HG02763 (cell line): ENCODE data around the gene ZNF385A.
"Not testable (repeated sequence)": the region's sequence is repeated elsewhere in the genome, so short reads cannot be mapped to it uniquely, and the experiment has no call there.

Experiments used
- ATAC-seq: cut with Tn5 transposase; IDR thresholded peaks from one replicate; pipeline ENCODE4 v1.9.1; 2021; ENCODE audit warnings: mild to moderate bottlenecking, moderate library complexity; ENCODE audit not compliant: unreplicated experiment

Gene ZNF385A

DNA sequence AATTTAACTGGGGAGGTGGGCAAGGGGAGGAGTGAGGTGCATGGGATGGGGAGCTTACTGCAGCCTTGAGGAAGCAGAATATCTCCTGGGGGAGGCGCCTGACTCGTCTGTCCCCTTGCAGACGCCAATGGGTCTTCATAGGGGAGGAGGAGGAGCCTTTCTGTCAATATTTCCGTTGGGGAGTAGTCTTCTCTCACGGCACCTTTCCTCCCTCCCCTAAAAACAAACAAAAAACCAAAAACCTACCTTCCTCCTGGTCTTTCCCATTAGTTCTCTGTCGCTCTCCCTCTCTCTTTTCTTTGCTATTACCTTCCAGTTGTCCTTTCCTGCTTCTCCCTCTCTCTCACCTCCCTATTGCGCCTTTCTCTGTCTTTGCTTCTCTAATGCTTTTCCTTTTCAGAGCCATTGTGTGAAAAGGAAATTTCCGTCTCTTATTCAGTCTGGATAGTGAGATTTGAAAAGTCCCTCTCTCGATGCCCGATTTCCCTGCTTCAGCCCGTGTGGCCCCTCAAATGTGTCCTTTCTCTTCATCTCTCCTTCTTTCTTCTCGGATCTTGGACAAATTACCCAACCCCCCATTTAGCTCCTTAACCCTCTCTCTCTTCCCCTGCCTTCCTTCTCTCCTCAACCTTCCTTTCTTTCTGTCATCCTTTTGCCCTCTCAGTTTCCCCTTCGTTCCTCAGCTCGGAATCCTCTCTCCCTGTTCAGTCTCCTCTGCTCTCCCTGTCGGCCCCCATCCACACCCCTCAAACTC lies 26.2 kb downstream of the ZNF385A start:
- ATAC-seq = no peak

DNA sequence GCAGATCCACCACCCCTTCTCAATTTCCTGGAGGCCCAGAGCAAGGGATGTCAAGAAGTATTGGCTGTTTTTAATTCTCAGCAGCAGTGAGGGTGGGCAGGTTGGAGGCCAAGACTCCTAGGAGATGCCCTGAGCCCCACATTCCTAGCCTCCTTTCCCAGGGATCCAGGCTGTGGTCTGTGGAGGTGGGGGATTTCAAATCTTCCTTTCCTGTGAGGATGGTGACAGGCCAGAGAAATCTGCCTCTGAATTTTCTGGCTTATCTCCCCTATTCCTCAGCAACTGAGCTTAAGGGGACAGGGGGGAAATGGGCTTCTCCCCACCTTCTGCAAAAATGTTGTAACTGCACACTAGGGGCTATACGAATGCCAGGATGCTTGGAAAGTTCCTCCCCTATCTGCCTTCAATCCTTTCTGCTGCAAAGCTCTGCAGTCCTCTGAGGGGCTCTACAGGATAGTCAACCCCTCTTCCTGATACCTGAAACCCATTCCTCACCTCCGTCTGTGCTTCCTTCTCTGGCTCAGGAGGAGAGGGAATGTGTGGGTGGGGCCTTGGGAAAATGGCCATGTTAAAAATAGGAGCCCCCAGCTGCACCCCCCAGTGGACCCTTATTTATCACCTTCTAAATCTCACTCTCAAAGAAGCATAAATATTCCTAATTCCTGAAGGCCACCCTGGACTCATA lies 26.9 kb downstream of the ZNF385A start:
- ATAC-seq = no peak

DNA sequence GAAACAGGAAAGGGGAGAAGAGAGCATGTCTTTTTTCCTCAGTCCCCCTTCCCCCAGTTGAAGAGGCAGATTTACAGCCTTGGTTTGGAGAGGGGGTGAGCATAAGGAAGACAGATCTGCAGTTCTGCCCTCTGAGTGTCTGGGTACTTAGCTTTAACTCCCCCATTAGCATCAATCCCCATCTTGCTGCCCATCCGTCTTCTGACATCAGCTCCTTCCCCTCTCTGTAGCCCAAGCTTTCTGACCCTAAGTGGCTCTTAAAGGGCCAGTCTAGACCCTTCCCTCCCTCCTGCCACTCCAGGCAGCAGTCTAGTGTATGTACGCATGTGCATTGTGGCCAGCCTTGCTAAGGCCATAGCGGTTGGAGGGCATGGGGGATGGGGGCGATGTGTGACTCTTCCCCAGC lies 27.6 kb downstream of the ZNF385A start:
- no peak for ATAC-seq

DNA sequence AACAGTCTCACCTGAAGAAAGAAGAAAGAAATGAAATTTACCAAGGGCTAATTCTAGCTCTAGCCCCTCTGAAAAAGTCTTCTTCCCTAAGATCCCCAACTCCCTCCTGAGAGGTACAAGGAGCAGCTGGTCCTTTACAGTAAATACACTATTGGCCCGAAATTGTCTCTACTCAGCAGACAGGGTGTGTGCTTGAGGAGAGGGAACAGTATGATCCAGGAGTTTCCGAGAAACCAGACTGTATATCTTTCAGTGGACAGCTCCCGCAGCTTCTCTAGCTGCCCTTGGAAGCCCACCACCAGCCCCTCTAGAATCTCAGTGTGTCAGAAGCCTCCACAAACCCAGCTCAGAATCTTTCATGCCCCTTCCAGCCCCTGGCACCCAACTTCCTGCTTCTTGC lies 28.3 kb downstream of the ZNF385A start:
- ATAC-seq = no peak

DNA sequence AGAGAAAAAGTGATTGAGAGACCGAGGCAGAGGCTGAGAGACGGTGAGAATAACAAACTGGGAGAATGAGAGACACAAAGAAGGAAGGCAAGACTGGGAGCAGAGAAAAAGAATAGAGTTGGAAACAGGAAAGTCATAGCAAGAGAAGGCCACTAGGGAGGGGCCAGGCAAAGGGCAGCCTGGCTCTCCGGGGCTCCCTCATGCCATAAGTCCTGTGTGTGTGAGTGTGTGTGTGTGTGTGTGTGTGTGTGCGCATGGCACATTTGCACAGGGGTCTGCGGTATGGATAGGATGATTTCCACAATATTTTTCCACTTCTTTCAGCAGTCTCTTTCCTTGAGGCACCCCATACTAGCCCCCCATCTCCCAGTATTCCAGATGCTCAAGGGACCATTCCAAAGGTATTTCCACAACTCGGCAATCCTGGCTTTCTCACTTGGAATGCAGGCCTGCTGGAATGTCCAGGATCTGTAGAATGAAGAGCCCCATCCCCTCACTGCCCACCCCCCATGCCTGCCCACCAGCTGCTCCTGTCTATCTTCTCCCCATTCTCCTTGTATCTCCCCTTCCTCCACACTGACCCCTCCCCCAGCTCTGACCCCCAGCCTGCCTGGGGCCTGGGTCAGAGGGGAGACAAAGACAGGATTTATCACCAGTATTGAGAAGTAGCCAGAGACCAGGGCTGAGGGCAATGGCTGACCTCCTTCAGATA lies 29.3 kb downstream of the ZNF385A start:
- ATAC-seq = no peak

DNA sequence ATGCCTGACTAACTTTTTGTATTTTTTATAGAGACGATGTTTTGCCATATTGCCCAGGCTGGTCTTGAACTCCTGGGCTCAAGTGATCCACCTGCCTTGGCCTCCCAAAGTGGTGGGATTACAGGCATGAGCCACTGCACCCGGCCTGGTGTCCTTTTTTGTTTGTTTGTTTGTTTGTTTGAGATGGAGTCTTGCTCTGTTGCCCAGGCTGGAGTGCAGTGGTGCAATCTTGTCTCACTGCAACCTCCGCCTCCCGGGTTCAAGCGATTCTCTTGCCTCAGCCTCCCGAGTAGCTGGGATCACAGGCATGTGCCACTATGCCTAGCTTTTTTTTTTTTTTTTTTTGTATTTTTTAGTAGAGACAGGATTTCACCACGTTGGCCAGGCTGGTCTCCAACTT lies 30.3 kb downstream of the ZNF385A start:
- ATAC-seq = not testable (repeated sequence)

DNA sequence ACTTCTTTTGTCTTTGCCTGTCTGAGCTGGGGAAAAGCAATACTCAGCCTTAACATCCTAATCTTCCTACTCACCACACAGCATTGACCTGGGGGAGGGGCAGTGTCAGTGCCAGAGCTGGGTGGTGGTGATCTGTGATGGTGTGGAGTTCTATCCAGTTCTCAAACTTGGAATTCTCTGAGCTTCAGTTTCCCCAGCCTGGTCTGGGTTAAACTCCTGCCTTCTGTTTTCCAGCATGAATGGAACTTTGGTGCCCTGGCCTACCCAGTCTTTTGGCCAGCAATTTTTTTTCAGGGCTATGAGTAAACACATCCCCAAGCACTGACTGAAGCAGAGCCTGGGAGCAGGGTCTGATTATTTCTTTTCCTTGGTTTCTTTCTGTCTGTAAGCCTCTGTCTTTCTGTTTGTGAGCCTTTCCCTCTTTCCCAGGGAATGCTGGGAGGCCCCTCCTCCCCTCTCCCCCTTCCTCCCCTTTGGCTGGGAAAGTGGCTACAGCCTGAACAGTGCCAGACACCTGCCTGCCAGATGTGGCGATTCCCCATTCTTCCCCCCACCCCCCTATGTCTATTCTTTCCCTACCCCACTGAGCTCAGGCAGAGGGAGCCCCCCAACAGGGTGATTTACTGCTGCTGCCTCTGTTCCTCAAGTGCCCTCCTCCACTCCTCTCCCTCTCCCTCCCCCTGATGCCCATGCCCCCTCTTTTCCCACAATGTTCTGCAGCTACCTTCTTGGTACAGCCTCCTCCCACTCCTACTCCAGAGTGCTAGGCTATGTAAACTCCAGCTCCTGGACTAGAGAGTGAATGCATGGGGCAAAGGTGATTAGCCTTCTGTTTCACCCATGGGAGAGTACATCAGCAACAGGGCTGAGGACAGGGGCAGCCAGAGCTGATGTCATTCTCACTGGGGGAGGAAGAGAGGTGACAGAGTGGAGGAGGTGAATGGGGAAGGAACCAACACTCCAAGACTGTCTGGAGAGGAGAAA lies 31.4 kb downstream of the ZNF385A start:
- no peak for ATAC-seq

DNA sequence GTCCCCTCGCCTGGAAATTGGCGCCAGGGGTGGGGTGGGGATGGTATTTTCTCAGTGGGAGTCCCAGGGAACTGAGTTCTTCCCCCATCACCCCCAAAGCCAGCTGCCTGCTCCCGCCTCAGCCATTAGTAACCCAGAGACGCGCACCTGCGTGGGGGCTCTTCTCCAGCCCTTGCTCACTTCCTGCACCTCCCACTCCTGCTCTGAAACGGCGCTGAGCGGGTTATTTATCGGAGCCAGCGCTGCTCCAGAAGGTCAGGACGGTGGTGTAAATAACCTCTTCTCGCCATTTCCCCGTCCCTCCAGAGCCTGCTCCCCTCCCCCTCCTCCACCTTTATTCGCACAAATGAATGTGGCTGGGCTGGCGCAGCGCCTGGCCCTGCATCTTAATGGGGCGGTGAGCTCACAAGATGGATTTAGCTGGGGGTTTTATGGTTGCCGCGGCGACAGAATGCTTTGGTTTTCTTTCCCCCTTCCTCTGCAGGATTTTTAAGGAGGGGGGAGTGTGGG lies 32.5 kb downstream of the ZNF385A start:
- no peak for ATAC-seq

DNA sequence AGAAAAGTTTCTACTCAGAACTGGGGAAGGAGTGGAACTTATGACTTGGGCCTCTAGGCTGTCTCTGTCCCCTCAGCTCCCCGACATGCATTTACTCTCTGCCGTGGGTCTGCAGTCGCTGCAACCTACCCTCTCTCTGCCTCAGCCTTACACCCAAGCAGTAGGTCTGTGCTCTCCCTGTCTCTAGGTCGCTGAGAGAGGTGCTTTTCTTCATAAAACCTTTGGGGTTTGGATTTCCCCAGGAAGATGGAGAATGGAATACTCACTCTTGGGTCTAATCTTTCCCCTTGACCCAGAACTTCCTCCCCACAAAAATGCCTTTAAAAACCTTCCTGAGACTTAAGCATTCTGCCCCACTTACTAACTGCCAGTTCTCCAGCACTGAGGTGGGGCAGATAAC lies 33.2 kb downstream of the ZNF385A start:
- ATAC-seq = no peak

DNA sequence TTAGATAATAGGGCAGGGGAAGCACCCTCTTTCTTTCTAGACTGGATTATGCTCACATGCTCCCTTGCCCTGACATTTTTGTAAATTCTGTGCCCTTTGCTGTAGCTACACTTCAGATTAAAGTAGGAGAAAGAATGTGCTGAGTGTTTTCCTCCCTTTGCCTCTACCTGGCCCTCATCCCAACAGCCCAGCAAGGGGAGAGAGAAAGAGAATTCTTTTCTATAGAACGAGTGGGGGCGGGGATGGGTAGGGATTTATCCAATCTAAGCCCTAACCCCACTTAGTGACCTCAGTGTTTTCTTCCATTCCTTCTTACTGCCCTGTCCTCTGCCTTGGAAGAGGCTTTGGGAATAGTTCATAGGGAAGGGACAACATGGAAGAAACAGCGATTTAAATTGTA lies 33.8 kb downstream of the ZNF385A start:
- ATAC-seq = no peak

DNA sequence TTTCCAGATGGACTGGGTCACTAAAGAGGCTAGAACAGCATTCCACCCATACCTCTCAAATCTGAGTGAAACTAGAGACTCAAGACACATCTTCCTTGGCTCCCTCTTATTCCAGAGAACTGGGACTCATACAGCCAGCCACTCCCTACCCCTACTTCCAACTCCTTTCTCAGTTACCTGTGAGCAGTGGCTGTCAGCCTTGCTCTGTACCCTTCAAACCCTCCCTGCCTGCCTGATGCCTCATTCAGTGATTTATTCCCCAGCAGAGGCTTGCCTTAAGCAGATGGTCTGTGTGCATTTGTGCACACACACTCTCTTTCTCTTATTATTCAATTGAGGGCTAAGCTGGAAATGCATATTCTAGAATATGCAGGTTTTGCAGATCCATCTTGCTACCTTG lies 34.9 kb downstream of the ZNF385A start:
- no peak for ATAC-seq

DNA sequence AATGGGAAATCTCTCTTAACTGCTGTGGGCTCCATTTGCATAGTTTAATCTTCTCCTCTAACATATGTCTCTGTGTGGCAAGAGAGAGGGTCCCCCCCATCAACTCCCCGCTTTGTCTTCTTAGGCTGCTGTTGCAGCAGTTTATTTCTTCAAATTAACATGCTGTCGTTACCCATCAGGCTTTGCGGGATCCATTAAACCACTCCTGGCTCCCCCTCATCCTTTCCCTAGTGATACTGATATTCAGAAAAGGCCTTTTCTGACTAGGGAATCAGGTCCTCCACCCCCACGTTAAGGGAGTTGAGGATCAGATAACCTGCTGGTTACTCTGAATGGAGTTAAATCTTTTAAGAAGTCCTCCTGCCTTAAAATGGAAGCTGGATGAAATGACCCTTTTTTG lies 35.5 kb downstream of the ZNF385A start:
- ATAC-seq = no peak

DNA sequence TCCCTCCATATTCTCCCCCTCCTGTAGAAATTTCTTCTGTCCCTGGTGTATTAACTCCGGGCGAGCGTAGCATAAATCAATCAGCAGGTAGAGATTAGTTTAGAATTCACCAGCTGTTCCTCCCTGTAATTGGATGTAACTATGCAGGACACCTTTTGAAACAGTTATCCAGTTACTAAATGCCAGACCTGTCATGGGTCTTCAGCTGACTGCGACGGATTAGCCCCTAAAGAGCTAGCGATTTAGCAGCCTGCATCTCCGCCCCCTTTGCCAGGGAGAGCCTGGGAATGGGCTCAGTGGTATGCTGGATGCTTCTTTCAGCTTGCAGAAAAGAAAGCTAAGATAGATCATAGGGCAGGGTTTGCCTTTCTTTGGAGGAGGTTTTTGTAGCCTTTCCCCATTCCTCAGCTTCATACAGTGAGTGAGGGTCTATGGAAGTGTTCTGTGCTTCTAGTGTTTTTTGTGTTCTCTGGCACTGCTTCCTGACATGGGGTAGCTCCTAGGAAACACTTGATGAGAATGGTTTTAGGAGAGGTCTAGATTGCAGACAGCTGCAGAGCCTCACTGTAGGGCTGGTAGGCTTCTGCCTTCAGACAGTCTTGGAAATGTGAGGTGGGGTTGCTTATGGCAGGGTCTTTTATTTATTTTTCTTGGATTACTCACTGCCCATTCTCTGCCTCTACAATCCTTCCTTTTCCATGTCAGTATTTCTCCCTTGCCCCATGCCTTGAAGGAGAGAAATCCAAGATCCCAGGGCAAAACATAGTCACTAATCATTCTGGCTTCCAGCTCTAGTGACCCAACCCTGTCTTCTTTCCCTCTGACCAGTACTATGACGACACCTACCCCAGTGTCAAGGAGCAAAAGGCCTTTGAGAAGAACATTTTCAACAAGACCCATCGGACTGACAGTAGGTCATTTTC lies 42.9 kb downstream of the ZNF385A start:
- ATAC-seq = no peak

DNA sequence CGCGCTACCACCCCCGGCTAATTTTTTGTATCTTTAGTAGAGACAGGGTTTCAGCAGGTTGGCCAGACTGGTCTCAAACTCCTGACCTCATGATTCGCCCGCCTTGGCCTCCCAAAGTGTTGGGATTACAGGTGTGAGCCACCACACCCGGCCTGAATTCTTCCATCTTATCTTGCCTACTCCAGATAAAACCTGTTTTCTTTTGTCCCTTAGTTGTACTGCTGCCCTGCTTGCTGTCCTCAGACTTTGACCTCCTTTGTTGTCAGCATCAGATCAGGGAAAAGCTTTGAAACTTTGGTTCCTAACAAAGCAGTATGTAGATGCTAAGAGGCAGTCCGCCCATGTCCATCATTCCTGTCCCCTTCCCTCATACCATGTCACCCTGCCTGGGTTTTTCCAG lies 43.7 kb downstream of the ZNF385A start:
- no peak for ATAC-seq

DNA sequence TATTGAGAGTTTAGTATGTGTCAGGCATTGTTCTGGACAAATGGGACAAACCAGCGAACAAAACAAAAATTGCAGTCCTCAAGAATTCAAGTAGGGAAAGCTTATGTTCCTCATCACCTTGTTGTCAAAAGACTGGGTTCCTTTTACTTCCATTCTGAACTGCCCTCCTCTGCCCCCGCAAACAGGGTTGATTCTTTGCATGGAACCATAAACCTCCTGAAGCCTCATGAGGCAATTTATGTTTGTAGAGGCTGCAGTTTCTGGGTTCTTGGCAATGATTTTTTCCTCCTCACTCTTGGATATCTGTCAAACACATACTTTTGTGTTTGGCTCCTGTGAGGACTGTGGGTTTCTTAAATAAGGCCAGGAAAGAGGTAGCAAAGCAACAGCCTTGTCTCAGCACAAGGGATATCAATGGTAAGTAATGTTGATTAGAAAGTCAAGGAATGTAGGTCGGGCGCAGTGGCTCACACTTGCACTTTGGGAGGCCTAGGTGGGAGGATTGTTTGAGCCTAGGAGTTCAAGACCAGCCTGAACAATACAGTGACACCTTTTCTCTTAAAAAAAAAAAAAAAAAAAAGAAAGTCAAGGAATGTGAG lies 45.7 kb downstream of the ZNF385A start:
- no peak for ATAC-seq

DNA sequence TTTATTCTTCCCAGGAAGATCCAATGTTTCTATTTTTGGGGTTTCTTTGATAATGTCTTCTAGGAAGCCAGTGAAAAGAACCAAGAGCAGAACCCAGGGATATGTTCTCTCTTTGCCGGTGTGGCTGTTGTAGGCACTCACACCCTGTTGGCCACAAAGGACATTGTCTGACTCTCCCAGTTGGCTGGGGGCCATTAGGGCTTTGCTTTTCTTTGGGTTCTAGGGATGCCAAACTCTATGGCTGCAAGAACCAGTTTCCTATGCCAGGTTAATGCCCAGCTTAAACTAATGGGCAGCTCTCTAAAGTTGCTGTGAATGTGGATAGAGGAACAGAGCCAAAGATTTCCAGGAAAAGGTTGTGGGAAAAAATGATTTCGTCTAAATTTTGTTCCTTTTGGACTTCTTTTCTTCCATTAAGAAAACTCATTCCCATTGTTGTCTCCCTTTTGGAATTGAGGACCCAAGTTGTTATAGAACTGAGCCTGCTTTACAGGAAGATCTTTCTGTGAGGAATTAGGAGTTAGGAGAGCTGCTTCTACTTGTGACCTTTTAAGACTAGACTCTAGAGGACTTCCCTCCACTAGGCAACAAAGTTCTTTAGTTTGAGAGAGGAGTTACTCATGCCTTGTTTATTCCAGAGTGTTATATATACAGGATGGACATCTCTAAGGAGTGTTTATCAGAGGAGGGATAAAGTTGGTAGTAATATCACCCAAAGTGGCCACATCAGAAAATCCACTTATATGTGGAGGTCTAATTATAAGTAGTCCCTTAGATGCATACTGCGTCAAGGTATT lies 46.5 kb downstream of the ZNF385A start:
- no peak for ATAC-seq

DNA sequence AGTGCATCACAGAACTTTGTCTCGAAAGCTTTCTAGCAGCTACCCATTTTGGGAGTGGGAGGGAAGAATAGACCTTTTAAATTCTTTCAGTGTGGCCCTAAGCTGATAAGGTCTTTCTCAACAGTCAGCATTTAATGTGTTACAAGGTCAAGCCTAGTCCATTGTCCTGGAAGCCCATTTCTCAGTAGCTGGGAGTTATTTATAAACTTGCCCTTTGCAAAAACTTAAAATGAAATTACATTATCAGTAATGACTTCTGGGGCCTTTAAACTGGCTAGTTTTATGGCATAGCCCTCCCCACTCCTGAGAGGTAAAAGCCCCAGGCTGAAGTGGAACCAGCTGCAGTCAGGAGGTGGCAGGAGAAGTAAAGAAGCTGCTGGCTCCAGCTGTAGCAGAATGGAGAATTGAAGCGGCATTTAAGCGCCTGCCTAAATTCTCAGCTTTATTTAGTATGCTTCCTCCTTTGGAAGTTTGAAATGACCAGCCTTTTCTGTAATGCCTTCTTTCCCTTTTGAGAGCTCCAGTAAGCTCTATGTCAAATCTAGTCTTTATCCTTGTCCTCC lies 47.2 kb downstream of the ZNF385A start:
- ATAC-seq = no peak

DNA sequence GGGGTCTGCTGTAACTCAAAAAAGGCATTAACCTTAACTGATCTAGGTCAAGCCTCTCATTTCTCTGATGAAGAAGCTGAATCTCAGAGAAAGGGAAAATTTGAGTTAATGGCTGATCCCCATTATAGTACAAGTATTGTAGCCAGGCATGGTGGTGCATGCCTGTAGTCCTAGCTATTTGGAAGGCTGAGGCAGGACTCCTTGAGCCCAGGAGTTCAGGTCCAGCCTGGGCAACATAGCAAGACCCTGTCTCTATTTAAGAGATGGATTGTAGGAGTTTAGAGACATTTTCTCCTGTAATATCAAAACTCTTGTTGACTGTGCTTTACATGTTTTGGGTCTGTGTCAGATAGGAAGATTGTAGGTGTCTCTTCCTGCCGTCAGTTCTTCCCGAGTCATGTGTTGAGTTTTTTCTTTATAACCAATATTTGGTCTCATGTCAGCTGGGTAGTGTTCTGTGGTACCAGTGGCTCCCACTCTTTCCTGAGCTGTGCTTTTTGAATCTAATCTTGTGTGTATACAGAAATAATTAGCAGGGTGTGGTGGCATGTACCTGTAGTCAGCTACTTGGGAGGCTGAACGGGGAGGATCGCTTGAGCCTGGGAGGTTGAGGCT lies 51.0 kb downstream of the ZNF385A start:
- no peak for ATAC-seq
